Upper lobe of left lung (tissue), 6 donors: ENCODE measurements around the gene WDR75. TPM values are rescaled to one million over a fixed set of nuclear protein-coding genes. Genes with fewer than 3 reads are reported as not detected.

Experiments used
- ATAC-seq, 2 donors: fragments of 200-7000 bp; cut with Tn5 transposase; one replicate each; pipeline ENCODE4 v1.9.1; 2022; ENCODE audit warnings: mild to moderate bottlenecking in 2 of 2, moderate library complexity in 2 of 2; ENCODE audit not compliant: low FRiP score in 2 of 2
- DNase-seq, 2 donors: peaks; one replicate each; pipeline ENCODE4 v3.0.0-alpha.2; 2019 to 2020
- H3K27ac ChIP-seq, 4 donors: fragments of 200-600 bp; sonication (generic); one replicate each; pipeline ENCODE4 v1.5.1; 2016 to 2019
- H3K27me3 ChIP-seq, 4 donors: fragments of 200-600 bp; sonication (generic); one replicate each; pipeline ENCODE4 v1.5.1; 2017 to 2019
- H3K36me3 ChIP-seq, 4 donors: fragments of 200-600 bp; sonication (generic); one replicate each; pipeline ENCODE4 v1.5.1; 2016 to 2019
- H3K4me1 ChIP-seq, 4 donors: fragments of 200-600 bp; sonication (generic); one replicate each; pipeline ENCODE4 v1.5.1; 2018 to 2019
- H3K4me3 ChIP-seq, 4 donors: fragments of 200-600 bp; sonication (generic); one replicate each; pipeline ENCODE4 v1.5.1; 2017 to 2019; ENCODE audit warnings: mild to moderate bottlenecking in 2 of 4, moderate library complexity in 1 of 4
- H3K9me3 ChIP-seq, 4 donors: fragments of 200-600 bp; sonication (generic); one replicate each; pipeline ENCODE4 v1.5.1; 2018 to 2019
- EP300 ChIP-seq, 4 donors: sonication (generic); formaldehyde crosslinking; IDR thresholded peaks; one replicate each; pipeline ENCODE4 v1.5.1; 2017; ENCODE audit warnings: antibody characterized with exemption in 4 of 4, control low read depth in 2 of 4
- POLR2A ChIP-seq, 4 donors: fragments of 450-650 bp; IDR thresholded peaks; one replicate each; pipeline ENCODE4 v1.5.1; 2016 to 2017; ENCODE audit warnings: antibody characterized with exemption in 4 of 4, mild to moderate bottlenecking in 2 of 4
- POLR2AphosphoS5 ChIP-seq, 2 donors: sonication (generic); formaldehyde crosslinking; IDR thresholded peaks; one replicate each; pipeline ENCODE4 v1.5.1; 2017; ENCODE audit warnings: antibody characterized with exemption in 2 of 2
- WGBS, 2 donors: methylation state at CpG; one replicate each; pipeline ENCODE4 v1.1.5; 2017 to 2018; 5-methylcytosine and 5-hydroxymethylcytosine counted together
- total RNA-seq, 6 donors: library from RNA; depleted of rRNA in 4 of 6; stranded (reverse); fragments of >200 nt in 4 of 6; gene quantifications; one replicate each; pipeline versions ENCODE4 v1.1.0 to v1.2.1, GENCODE V29; 2016 to 2021
- TF ChIP-seq, protein P1 (sequence below), 6 experiments: fragments of 450-650 bp in 4 of 6; fragments of 200-600 bp in 2 of 6; sonication (generic) in 2 of 6; IDR thresholded peaks; one replicate each; pipeline ENCODE4 v1.5.1; 2016 to 2019; ENCODE audit warnings: antibody characterized with exemption in 6 of 6
- donor health status: DM: no; HTN: no; CAD: no; lungs with moderate emphysema.
- donor health status: DM: no; HTN: yes; CAD: no; lungs with severe emphysema.

WDR75 gene
- 10 to 100 TPM in 5 of 6 donors, 1 to 10 TPM in 1; 7.5 to 34.6 (median 28.2) TPM for total RNA-seq

DNA sequence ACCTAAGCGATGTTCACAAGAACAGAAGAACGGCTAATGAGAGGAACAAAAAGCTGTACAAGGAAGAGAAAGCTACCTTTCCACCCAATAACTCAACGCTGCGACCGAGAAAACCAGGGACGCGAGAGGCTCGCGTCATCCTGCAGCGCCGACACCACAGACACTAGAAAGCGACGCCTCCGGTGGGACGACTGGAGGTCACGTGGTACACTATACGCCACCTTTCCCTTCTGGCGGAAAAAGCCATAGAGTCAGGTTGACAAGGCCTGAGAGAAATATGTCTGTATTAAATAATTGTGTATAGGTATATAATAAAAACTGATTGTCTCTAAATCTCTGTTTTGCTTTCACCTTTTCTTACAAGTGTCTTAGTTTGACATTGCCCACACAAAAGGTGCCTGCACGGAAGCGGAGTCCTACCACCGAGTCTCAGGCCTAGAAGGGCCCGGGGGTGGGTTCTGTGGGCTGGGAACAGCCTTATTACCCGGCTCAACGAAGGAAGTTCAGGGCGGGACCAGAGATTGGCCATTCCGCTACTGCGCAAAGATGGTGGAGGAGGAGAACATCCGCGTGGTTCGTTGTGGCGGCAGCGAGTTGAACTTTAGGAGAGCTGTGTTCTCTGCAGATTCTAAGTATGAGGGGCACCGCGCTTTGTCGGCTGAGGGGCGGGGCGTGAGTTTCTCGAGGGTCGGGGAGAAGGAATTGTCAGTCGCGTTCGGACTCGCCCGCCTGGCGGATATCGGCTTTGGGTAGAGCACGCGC, at the start of gene WDR75:
TSS of gene WDR75 (plus strand) at position 528 of the 762 bp plus-strand sequence. CDS start at position 547, 19 bp downstream.
- no peaks in the 10 kb centered on the region for H3K36me3 ChIP-seq
- peak; percentile 83 to 84 for TF ChIP-seq POLR2AphosphoS5 (IDR thresholded peaks at IDR 0.05)
- TF ChIP-seq, protein P1, sequence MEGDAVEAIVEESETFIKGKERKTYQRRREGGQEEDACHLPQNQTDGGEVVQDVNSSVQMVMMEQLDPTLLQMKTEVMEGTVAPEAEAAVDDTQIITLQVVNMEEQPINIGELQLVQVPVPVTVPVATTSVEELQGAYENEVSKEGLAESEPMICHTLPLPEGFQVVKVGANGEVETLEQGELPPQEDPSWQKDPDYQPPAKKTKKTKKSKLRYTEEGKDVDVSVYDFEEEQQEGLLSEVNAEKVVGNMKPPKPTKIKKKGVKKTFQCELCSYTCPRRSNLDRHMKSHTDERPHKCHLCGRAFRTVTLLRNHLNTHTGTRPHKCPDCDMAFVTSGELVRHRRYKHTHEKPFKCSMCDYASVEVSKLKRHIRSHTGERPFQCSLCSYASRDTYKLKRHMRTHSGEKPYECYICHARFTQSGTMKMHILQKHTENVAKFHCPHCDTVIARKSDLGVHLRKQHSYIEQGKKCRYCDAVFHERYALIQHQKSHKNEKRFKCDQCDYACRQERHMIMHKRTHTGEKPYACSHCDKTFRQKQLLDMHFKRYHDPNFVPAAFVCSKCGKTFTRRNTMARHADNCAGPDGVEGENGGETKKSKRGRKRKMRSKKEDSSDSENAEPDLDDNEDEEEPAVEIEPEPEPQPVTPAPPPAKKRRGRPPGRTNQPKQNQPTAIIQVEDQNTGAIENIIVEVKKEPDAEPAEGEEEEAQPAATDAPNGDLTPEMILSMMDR (IDR thresholded peaks at IDR 0.05) = peak in 1 of 6 experiments; percentile 8
- peak in 3 of 4 donors; percentile 39 to 84 (median 74) for TF ChIP-seq POLR2A (IDR thresholded peaks at IDR 0.05)
- no peak for TF ChIP-seq EP300 (IDR thresholded peaks at IDR 0.05)
- H3K4me1 ChIP-seq = peaks cover 9 to 20% (median 19%) of the 10 kb centered on the region in 4 donors
- 1% methylated on average over 22 to 48 of the region's 48 CpGs for WGBS, 2 donors
- peak; percentile 100 for ATAC-seq
- no peaks in the 10 kb centered on the region for H3K9me3 ChIP-seq
- peak within 1 kb of the TSS; percentile 83 to 94 (median 87) for H3K27ac ChIP-seq
- no peaks in the 10 kb centered on the region for H3K27me3 ChIP-seq
- peak within 1 kb of the TSS; percentile 73 to 90 (median 79) for H3K4me3 ChIP-seq
- peak; percentile 92 to 95 for DNase-seq

DNA sequence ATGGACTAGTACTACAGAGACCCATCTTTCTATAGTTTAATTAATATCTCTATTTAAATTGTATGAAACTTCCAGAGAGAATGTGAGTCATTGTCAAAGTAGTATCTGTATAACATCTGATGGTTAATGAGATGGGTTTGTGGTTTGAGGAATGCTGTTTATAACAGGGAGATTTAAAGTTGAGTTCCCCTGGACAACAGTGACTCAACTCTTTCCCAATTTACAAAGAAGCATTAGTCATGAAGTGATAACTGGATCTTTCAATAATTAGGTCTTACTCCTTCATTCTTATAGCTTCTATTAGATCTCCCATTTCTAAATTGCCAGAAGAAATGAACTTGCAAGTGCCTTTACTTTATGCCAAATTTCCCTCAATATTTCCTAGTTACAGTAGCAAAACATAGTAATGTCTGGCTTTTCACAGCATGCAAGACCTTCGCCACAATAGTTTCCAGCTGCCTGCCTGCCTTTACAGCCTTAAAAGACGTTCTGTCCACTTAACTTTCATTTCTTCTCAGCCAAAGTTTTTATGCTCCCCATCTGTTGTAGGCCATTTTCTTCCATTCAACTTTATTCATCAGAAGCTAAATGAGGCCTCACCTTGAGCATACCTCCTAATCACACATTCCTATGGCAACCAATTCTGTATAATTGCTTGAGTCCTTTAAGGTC, 47.7 kb upstream of the WDR75 start:
- peak overlapping the region in 1 of 4 donors; percentile 24 for H3K27ac ChIP-seq
- ATAC-seq = peak in 1 of 2 donors; percentile 89
- H3K27me3 ChIP-seq = no peaks in the 10 kb centered on the region
- H3K36me3 ChIP-seq = no peaks in the 10 kb centered on the region
- no peaks in the 10 kb centered on the region for H3K9me3 ChIP-seq
- no peaks in the 10 kb centered on the region for H3K4me1 ChIP-seq
- WGBS, 2 donors = 87% methylated on average over 2 of the region's 2 CpGs
- no peak for TF ChIP-seq EP300 (IDR thresholded peaks at IDR 0.05)
- TF ChIP-seq POLR2AphosphoS5 (IDR thresholded peaks at IDR 0.05) = no peak
- TF ChIP-seq, protein P1 (IDR thresholded peaks at IDR 0.05) = no peak
- TF ChIP-seq POLR2A (IDR thresholded peaks at IDR 0.05) = no peak
- H3K4me3 ChIP-seq = no peak overlapping the region
- no peak for DNase-seq

DNA sequence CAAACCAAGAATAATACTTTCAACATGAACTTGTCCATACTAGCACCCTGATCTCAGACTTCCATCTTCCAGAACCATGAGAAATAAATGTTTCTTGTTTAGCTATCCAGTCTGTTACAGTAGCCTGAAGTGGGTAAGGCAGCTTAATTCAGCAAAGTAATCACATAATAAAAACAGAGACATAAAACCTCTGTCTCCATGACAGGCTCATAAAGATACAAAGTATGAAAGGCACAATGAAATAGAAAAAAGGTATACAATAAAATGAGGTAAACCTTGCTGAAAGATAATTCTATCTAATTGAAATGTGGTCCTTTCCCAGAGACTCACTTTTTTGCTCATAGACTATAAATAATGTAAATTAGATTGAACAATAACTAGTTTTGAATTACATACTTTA, 46.7 kb upstream of the WDR75 start:
- Histone ChIP-seq H3K27me3 (no peaks in the 10 kb centered on the region), H3K9me3 (no peaks in the 10 kb centered on the region), H3K36me3 (no peaks in the 10 kb centered on the region), H3K27ac (peak overlapping the region in 1 of 4 donors; percentile 24), H3K4me3 (no peak overlapping the region), H3K4me1 (no peaks in the 10 kb centered on the region)
- ATAC-seq (no peak), DNase-seq (no peak)
- no peak for TF ChIP-seq POLR2A (IDR thresholded peaks at IDR 0.05)

DNA sequence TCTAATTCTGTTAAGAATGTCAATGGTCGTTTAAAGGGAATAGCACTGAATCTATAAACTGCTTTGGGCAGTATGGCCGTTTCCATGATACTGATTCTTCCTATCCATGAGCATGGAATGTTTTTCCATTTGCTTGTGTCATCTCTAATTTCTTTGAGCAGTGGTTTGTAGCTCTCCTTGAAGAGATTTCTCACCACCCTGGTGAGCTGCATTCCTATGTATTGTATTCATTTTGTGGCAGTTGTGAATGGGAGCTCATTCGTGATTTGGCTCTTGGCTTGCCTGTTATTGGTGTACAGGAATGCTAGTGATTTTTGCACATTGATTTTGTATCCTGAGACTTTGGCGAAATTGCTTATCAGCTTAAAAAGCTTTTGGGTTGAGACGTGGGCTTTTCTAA, 38.3 kb upstream of the WDR75 start:
- ATAC-seq (no peak), DNase-seq (no peak)
- no peaks in the 10 kb centered on the region for H3K27me3 ChIP-seq
- H3K4me1 ChIP-seq = peaks cover 0 to 6% (median 3%) of the 10 kb centered on the region in 4 donors
- no peak overlapping the region for H3K27ac ChIP-seq
- TF ChIP-seq POLR2A (IDR thresholded peaks at IDR 0.05) = no peak
- TF ChIP-seq EP300 (IDR thresholded peaks at IDR 0.05) = no peak
- TF ChIP-seq, protein P1 (IDR thresholded peaks at IDR 0.05) = no peak
- TF ChIP-seq POLR2AphosphoS5 (IDR thresholded peaks at IDR 0.05) = no peak
- H3K4me3 ChIP-seq = no peak overlapping the region
- 67 to 71% methylated on average over 5 of the region's 5 CpGs for WGBS, 2 donors
- no peaks in the 10 kb centered on the region for H3K9me3 ChIP-seq
- H3K36me3 ChIP-seq = no peaks in the 10 kb centered on the region

DNA sequence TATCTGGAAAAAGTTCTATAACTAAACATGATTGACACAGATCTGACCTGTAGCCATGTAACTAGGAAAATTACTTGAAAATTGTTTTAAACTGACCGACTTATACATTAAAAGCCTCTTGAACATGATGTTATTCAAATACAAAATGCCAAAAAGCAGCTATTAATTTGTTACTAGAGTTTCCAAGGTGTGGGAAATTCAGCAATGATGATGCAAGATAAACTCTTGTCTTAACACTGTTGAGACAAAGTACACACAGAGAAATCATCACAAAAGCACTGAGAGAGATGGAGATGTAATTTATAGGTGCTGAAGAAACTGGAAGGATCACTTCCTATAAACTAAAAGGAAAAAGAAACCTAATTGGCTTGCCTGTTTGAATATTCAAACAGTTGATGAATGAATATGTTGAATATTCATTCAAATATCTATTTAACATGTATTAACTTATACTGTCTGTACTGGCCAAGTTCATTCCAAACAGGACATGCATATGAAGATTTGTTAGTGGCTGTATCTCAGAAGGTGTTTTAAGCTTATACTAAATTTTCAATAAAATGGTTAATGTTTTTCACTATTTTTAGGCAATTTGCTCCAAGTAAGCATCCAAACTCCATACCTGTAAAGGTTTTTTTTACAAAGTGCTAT, 34.6 kb upstream of the WDR75 start:
- peaks cover 0 to 8% (median 3%) of the 10 kb centered on the region in 4 donors for H3K4me1 ChIP-seq
- H3K27me3 ChIP-seq = no peaks in the 10 kb centered on the region
- H3K4me3 ChIP-seq = no peak overlapping the region
- 40 to 74% methylated on average over 1 of the region's 1 CpG for WGBS, 2 donors
- ATAC-seq = no peak
- TF ChIP-seq POLR2A (IDR thresholded peaks at IDR 0.05) = no peak
- TF ChIP-seq EP300 (IDR thresholded peaks at IDR 0.05) = no peak
- TF ChIP-seq, protein P1 (IDR thresholded peaks at IDR 0.05) = no peak
- no peak for DNase-seq
- no peaks in the 10 kb centered on the region for H3K9me3 ChIP-seq
- peak overlapping the region in 1 of 4 donors; percentile 32 for H3K27ac ChIP-seq
- H3K36me3 ChIP-seq = no peaks in the 10 kb centered on the region
